ENCODE data around the gene LY86. TPM values are rescaled to one million over a fixed set of nuclear protein-coding genes. Genes with fewer than 3 reads are reported as not detected.

Gene LY86
- total RNA-seq, 1 experiment from 2014 or later: not detected

DNA sequence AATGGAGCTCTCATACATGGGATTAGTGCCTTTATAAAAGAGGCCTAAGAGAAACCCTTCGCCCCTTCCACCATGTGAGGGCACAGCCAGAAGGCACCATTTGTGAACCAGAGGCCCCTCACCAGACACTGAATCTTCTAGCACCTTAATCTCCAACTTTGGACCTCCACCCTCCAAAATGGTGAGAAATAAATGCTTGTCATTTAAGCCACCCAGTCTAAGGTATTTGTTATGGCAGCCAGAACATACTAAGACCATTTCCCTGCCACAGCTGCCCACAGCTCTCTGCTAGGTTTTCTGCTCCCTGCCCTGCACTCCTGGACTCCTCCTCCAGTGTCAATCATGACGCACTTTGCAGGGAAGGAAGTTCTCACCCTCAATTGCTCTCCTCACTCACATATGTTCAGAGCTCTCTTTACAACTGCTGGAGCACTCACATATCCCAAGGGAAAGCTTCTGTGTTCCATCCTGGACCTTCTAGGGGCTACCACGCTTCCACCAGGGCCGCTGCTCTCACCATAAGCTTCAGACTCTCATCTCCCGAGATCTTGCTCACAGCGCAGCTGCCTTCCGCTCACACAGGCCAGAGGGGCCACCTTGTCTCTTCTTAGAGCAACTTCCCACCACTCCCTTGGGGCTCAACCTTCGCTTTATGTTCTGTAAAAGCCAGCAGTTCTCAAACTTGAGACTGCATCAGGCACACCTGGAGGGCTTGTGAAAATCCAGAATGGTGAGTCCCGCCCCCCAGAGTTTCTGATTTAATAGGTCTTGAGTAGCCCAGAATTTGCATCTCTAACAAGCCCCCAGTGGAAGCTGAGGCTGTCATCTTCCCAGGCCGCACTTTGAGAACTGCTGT lies 1.6 kb upstream of the LY86 start:
- Histone ChIP-seq H3K27me3 (ENCODE audit: insufficient read depth, low read length) (no peaks in the 10 kb centered on the region), H2BK20ac (ENCODE audit: low read depth, low read length, poor library complexity, severe bottlenecking) (no peak overlapping the region), H3K4me2 (ENCODE audit: insufficient read depth, insufficient read length, low read length) (no peak overlapping the region)

More for the DNA sequence above, 1.6 kb upstream of the LY86 start:
- H2BK5ac ChIP-seq (ENCODE audit: insufficient read length, low read length): no peak overlapping the region
- no peak overlapping the region for H3K14ac ChIP-seq (ENCODE audit: insufficient read depth, low read length)
- Mint-ChIP-seq H3K36me3 (ENCODE audit: insufficient read depth in 1 of 3, low read depth in 3 of 3) (peaks cover 0 to 2% (median 0%) of the 10 kb centered on the region in 3 experiments; a peak in 2 of 7 replicates), H3K27me3 (ENCODE audit: low read depth) (peaks cover 4% of the 10 kb centered on the region), H3K27ac (peak overlapping the region in 2 of 3 experiments; percentile 38 to 69; a peak in 2 of 7 replicates), H3K4me3 (no peak overlapping the region), H3K4me1 (peaks cover 14 to 19% of the 10 kb centered on the region in 2 experiments), H3K9me3 (peaks cover 0 to 2% of the 10 kb centered on the region in 2 experiments; a peak in 2 of 5 replicates)
- no peaks in the 10 kb centered on the region for H3K79me2 ChIP-seq (ENCODE audit: insufficient read depth, low read length)
- no peak for TF ChIP-seq CTCF (conservative IDR thresholded peaks at IDR 0.05)
- H3K23me2 ChIP-seq (ENCODE audit: insufficient read length, low read depth, low read length, poor library complexity, severe bottlenecking): no peaks in the 10 kb centered on the region
- no peak overlapping the region for H2BK120ac ChIP-seq (ENCODE audit: low read depth, low read length, poor library complexity, severe bottlenecking)
- H3K18ac ChIP-seq (ENCODE audit: insufficient read length, low read depth, low read length): no peak overlapping the region
- H2AFZ ChIP-seq (ENCODE audit: low read length): no peak overlapping the region
- no CpG with 5 or more reads among the region's 10 CpGs for WGBS (ENCODE audit: extremely low coverage, insufficient read length, low lambda C conversion rate)
- H3K23ac ChIP-seq (ENCODE audit: insufficient read length, low read depth, low read length): no peak overlapping the region
- H2AK5ac ChIP-seq (ENCODE audit: insufficient read length, low read length): no peak overlapping the region
- H3T11ph ChIP-seq (ENCODE audit: low read length): no peak overlapping the region
- no peak overlapping the region for H4K8ac ChIP-seq (replicated peaks; ENCODE audit: insufficient read length, low read depth, low read length)
- DNase-seq: no peak
- H3K4me1 ChIP-seq (ENCODE audit: insufficient read depth, low read length): no peaks in the 10 kb centered on the region
- H4K91ac ChIP-seq (ENCODE audit: insufficient read length, low read depth, low read length): no peak overlapping the region
- H2BK15ac ChIP-seq (ENCODE audit: low read depth, low read length): no peak overlapping the region
- H3K9me3 ChIP-seq (ENCODE audit: control insufficient read depth, low read depth, low read length): no peaks in the 10 kb centered on the region
- H4K20me1 ChIP-seq (ENCODE audit: control insufficient read depth, insufficient read depth, insufficient read length): no peaks in the 10 kb centered on the region
- H3K4ac ChIP-seq (ENCODE audit: low read depth, low read length): no peak overlapping the region
- H3K56ac ChIP-seq (ENCODE audit: insufficient read length, low read depth, low read length): no peak overlapping the region
- H3K27ac ChIP-seq (ENCODE audit: insufficient read length, low read depth, low read length): no peak overlapping the region
- no peak overlapping the region for H2BK12ac ChIP-seq (ENCODE audit: insufficient read length, low read depth, low read length)
- no peak overlapping the region for H4K5ac ChIP-seq (ENCODE audit: insufficient read length, low read depth, low read length)
- H3K9ac ChIP-seq (ENCODE audit: extremely low read depth, insufficient read length, low read length): no peak overlapping the region
- no peaks in the 10 kb centered on the region for H3K79me1 ChIP-seq (ENCODE audit: insufficient read depth, low read depth, low read length, poor library complexity, severe bottlenecking)

All from H9 (cell line).